Right ventricle myocardium superior (tissue), 1 donor: Measurements from ENCODE around the gene DNASE1L2. TPM values are rescaled to one million over a fixed set of nuclear protein-coding genes. Genes with fewer than 3 reads are reported as not detected.

Source experiments
- ATAC-seq: fragments of 200-7000 bp; cut with Tn5 transposase; one replicate; pipeline ENCODE4 v1.9.1; 2020; ENCODE audit warnings: mild to moderate bottlenecking; ENCODE audit not compliant: poor library complexity
- DNase-seq: peaks from one replicate; pipeline ENCODE4 v3.0.0-alpha.2; 2020
- intact Hi-C: fragments of 100-400 bp; cut with DNase I; formaldehyde crosslinking; loops from one replicate; pipeline ENCODE4 v1.11.2; 2022
- long read RNA-seq: library from polyadenylated mRNA; unstranded; transcript quantifications from one replicate; pipeline ENCODE4 v2.0.0, GENCODE V29; 2021
- total RNA-seq: library from RNA; stranded (reverse); fragmentation: NEBNext Ultra II Directional; extraction: Animal tissue kit (Norgen Biotek cat#: 25700); gene quantifications from one replicate; pipeline ENCODE4 v1.2.1, GENCODE V29; 2021
- donor health status: DM: no; HTN: yes; CAD: no; lungs with severe emphysema.

The DNASE1L2 gene, protein sequence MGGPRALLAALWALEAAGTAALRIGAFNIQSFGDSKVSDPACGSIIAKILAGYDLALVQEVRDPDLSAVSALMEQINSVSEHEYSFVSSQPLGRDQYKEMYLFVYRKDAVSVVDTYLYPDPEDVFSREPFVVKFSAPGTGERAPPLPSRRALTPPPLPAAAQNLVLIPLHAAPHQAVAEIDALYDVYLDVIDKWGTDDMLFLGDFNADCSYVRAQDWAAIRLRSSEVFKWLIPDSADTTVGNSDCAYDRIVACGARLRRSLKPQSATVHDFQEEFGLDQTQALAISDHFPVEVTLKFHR
- total RNA-seq = 0.35 TPM
- long read RNA-seq = 0 reads

- intact Hi-C loops = no loop called here
- ATAC-seq = peak; percentile 24
- no peak for DNase-seq
Observed at GRCh38 chr16:2236337-2237101, at the start of gene DNASE1L2. DNASE1L2 (plus strand) TSS chr16:2236444; CDS start chr16:2236817, 373 bp downstream.

GRCh38 chr16:2186505-2186904 is 49.7 kb upstream of the DNASE1L2 start:
- DNase-seq = no peak
- no peak for ATAC-seq
- intact Hi-C loops = loop anchor here (10.0 kb wide), 1 partner anchor 58 kb away; no protein-coding TSS in a partner anchor

GRCh38 chr16:2187212-2187611 is 49.0 kb upstream of the DNASE1L2 start:
- no peak for ATAC-seq
- intact Hi-C loops = loop anchor here (10.0 kb wide), 1 partner anchor 58 kb away; no protein-coding TSS in a partner anchor
- no peak for DNase-seq

- intact Hi-C loops = loop anchor here (10.0 kb wide), 1 partner anchor 56 kb away; no protein-coding TSS in a partner anchor
- no peak for ATAC-seq
Observed at GRCh38 chr16:2188395-2188794, 47.8 kb upstream of the DNASE1L2 start.

GRCh38 chr16:2189252-2189893 is 46.9 kb upstream of the DNASE1L2 start:
- DNase-seq = no peak
- ATAC-seq = no peak
- intact Hi-C loops = loop anchor here (10.0 kb wide), 1 partner anchor 55 kb away; no protein-coding TSS in a partner anchor

More at GRCh38 chr16:2188395-2188794, 47.8 kb upstream of the DNASE1L2 start:
- no peak for DNase-seq

GRCh38 chr16:2190002-2190658 is 46.1 kb upstream of the DNASE1L2 start:
- ATAC-seq = no peak
- no peak for DNase-seq
- intact Hi-C loops = no loop called here

- DNase-seq (no peak), ATAC-seq (peak; percentile 4)
- intact Hi-C loops = no loop called here
Observed at GRCh38 chr16:2190659-2191445, 45.4 kb upstream of the DNASE1L2 start.

DNA sequence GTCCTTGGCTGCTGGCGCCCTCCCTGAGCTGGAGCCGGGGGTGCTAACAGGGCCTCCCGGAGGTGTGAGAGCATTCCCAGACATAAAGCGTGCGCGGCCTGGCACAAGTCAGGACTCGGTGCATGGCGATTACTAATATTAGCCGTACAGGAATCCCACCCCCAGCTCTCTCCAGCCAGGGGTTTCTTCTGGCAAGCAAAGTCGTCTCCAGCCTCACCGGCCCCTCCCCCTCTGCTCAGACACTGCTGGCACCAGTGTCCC is 44.9 kb upstream of the DNASE1L2 start:
- ATAC-seq (peak; percentile 30), DNase-seq (peak; percentile 58)

DNA sequence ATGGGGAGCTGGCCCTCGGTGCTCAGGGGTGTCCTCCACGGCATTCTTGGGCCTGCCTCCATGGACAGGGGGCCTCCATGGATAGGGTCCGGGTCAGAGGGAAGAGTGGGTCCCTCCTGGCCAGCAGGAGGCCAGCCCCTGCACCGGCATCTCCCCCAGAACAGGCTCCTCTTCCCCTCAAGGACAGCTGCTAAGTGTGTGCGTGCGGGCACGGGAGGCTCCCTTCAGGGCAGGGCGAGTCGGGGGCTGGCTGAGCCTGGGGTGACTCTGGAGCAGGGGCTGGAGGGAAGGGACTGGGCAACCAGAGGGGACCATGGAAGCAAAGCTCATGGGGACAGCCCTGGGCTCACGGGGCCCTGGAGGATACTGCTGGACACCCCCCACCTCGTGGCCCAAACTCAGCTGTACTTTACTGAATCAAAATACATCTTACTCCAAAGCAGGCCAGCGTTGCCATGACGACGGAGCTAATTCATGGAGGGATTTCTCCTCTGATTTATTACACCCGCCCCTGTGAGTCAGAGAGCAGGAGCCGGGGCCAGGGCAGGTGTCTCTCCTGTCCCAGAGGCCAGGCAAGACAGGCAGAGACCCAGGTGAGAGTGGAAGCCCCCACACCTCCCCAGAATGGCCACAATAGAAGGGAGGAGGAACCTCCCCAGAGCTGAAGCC is 41.9 kb upstream of the DNASE1L2 start:
- ATAC-seq = no peak
- intact Hi-C loops = no loop called here
- no peak for DNase-seq

More for the DNA sequence above, 44.9 kb upstream of the DNASE1L2 start:
- intact Hi-C loops = no loop called here

DNA sequence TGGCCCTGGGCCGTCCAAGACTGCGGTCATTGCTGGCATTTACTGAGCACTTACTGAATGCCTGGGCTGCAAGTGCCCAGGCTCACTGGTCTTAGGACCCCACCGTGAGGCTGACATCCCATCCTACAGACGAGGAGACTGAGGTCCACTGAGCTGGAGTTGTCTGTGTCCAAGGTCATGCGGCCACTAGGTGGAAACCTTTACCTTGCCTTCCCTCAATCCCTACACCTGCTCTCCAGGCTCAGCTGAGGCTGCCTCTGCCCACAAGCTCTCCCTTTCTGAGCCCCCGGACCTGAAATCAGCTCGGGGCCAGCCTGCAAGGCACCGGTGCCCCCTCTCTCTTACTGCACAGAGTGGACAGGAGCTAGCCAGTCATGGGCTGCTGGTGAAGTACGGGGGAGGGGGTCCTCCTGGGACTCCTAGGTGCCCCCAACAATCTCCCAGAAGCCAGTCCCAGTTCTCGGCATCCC is 41.4 kb upstream of the DNASE1L2 start:
- intact Hi-C loops = no loop called here
- DNase-seq (no peak), ATAC-seq (peak; percentile 59)

DNA sequence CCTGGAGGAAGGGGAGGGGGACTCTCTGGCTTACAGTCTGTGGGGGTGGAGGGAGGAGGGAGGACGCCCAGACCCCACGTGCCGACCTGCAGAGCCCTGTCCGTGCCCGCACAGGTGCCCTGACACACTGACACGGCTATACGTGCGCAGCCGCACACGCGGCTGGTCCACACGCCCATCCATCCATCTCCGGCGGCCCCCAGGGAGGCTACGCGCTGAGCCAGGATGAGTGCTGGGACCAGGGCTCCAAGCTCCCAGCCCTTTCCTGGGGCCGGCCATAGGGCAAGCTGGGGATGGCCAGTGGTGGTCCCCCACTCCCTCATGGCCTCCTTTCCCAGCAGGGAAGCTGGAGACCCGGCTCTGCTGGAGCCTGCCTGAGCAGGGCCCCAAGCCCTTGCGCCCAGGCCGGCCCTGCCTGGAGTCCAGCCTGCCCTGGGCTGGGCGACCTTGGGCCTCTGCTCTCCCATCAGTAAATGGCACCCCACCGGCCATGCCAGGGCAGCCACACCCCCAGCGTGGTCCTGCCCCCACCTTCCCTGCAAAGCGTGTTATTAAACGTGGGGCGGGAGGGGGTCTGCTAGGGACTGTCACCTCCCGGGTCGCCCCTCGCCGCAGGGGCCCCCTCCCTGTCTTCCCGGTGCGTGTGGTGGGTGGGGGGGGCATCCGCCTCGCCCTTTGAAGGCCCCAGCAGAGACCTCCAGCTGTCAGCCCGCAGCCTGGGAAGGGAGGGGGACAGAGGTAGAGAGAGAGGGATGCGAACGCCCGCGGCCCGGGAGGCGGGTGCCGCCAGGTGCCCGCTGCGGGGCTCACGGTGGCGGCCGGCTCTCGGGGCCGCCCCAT is 40.7 kb upstream of the DNASE1L2 start:
- ATAC-seq (no peak), DNase-seq (no peak)
- intact Hi-C loops = no loop called here

GRCh38 chr16:2196162-2196980 is 39.9 kb upstream of the DNASE1L2 start, which contains the start of gene CASKIN1:
CASKIN1 (minus strand) TSS chr16:2196605; CDS start chr16:2196432, 173 bp downstream.
- ATAC-seq (peak; percentile 21), DNase-seq (no peak)
- intact Hi-C loops = no loop called here

DNA sequence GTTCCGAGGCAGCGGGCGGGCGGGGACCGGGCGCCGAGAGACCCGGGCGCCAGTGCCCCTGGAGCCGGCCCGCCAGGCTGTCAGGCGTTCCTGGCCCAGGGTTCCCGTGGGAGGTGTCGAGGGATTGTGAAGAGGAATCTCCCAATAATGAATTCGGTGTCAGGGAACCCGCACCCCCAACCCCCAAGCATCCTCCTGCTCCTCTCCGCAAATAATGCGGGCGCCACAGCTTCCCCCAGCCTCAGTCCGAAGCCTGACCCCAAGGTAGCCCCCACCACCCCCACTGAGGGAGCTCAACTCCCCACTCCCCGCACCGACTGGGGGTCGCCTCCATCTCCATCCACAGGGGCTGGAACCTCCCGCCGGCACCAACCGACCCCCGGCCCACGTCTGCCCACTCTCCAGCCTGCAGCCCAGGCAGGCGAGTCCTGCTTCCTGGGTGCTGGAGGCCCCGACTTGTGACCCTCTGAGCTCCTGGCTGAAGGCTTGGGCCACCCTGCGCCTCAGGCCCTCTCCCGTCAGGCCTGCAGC is 39.2 kb upstream of the DNASE1L2 start:
- intact Hi-C loops = no loop called here
- ATAC-seq (no peak), DNase-seq (no peak)

DNA sequence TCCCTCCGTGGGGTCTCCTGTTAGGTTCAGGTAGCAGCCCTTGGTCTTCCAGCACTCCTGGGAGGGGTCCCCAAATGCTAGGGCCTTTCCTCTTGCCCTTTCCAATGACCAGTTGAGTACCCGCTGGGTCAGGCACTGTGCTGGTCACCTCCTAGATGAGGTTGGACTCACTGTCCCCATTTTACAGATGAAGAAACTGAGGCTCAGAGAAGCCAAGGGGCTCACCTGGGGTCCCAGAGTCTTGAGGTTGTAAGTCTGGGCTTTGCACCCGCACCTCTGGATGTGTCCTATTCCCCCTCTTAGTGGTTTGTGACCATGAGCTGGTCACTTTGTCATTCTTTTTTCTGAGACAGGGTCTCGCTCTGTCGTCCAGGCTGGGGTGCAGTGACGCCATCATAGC is 38.5 kb upstream of the DNASE1L2 start:
- DNase-seq (no peak), ATAC-seq (no peak)
- intact Hi-C loops = no loop called here

DNA sequence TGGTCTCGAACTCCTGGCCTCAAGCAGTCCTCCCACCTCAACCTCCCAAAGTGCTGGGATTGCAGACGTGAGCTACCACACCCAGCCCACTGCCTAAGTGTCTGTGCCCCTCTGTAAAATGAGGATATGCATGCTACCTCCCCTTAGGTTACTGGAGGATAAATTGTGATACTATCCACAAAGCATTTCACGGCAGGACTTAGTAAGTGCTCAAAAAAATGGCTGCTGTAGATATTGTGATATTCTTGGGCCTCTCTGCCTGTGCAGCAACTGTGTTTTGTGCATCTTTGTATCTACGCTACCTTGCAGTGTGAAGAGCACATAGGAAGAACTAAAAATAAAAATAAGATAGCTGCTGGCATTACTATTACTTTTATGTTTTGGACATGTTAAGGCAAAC is 38.0 kb upstream of the DNASE1L2 start:
- intact Hi-C loops = no loop called here
- no peak for DNase-seq
- ATAC-seq = no peak

GRCh38 chr16:2199095-2199494 is 37.1 kb upstream of the DNASE1L2 start:
- ATAC-seq = no peak
- intact Hi-C loops = no loop called here
- DNase-seq = no peak
